ENCODE data around the gene PLEKHA1. TPM values are rescaled to one million over a fixed set of nuclear protein-coding genes. Genes with fewer than 3 reads are reported as not detected.

Gene PLEKHA1
- polyA plus RNA-seq, 1 of the 3 experiments (the other 2 are of a cell fraction), result 8.4 TPM

- no peak for TF ChIP-seq RCOR1 (IDR thresholded peaks at IDR 0.05; ENCODE audit: low read length)
- TF ChIP-seq FOXJ3 (CRISPR knock-in tag; IDR thresholded peaks at IDR 0.05), result no peak
- no peak for TF ChIP-seq EZH2phosphoT487 (IDR thresholded peaks at IDR 0.05; ENCODE audit: borderline replicate concordance, low read depth)
- no peak for TF ChIP-seq NFIC (IDR thresholded peaks at IDR 0.05; ENCODE audit: borderline replicate concordance)
Observed at GRCh38 chr10:122352817-122353525, 21.5 kb upstream of the PLEKHA1 start (continued).

GRCh38 chr10:122354383-122354782, 20.1 kb upstream of the PLEKHA1 start:
- Histone ChIP-seq H2AFZ (ENCODE audit: low read depth) (no peak overlapping the region), H3F3A (replicated peaks; ENCODE audit: insufficient read depth) (no peaks in the 10 kb centered on the region), H3K27ac (ENCODE audit: low read depth in 2 of 2, low read length in 1 of 2) (no peak overlapping the region), H3K79me2 (ENCODE audit: insufficient read depth) (no peaks in the 10 kb centered on the region), H3K4me1 (ENCODE audit: control insufficient read depth in 1 of 2, insufficient read depth in 2 of 2, low read depth in 1 of 2, low read length in 1 of 2) (no peaks in the 10 kb centered on the region; a peak in 1 of 4 replicates), H3K4me3 (ENCODE audit: low read depth in 2 of 2, low read length in 1 of 2) (no peak overlapping the region), H3K27me3 (ENCODE audit: insufficient read depth) (no peaks in the 10 kb centered on the region), H3K4me2 (no peak overlapping the region), H3K36me3 (replicated peaks in 1 of 2; ENCODE audit: control insufficient read depth in 1 of 2, insufficient read depth in 2 of 2, low read length in 1 of 2) (no peaks in the 10 kb centered on the region), H3K9ac (no peak overlapping the region), H4K20me1 (ENCODE audit: insufficient read depth) (no peaks in the 10 kb centered on the region), H3K9me3 (no peaks in the 10 kb centered on the region), H3K9me2 (no peaks in the 10 kb centered on the region)
- WGBS (ENCODE audit: low lambda C conversion rate), result 56% methylated on average over 2 of the region's 2 CpGs
- CTCF ChIA-PET, result interaction anchor here (1.5 to 2.9 kb wide), 2 partner anchors 11 to 65 kb away, joined by 3 to 12 read pairs; no protein-coding TSS in a partner anchor
- no peak for TF ChIP-seq MEF2A (IDR thresholded peaks at IDR 0.05; ENCODE audit: borderline replicate concordance, low read depth)
- TF ChIP-seq PBX3 (IDR thresholded peaks at IDR 0.05), result no peak
- no peak for TF ChIP-seq CTCF (IDR thresholded peaks at IDR 0.05)
- no peak for TF ChIP-seq GATA2 (CRISPR knock-in tag; IDR thresholded peaks at IDR 0.05)
- no peak for TF ChIP-seq CHD2 (IDR thresholded peaks at IDR 0.05; ENCODE audit: low read length, partially characterized antibody)
- TF ChIP-seq TEAD4 (IDR thresholded peaks at IDR 0.05; ENCODE audit: borderline replicate concordance, insufficient read depth), result no peak
- TF ChIP-seq SMC3 (IDR thresholded peaks at IDR 0.05; ENCODE audit: low read depth, low read length), result no peak
- no peak for TF ChIP-seq NFIC (IDR thresholded peaks at IDR 0.05; ENCODE audit: borderline replicate concordance)
- TF ChIP-seq TCF12 (IDR thresholded peaks at IDR 0.05), result no peak
- no peak for TF ChIP-seq RCOR1 (IDR thresholded peaks at IDR 0.05; ENCODE audit: low read length)
- TF ChIP-seq EP300 (IDR thresholded peaks at IDR 0.05; ENCODE audit: borderline replicate concordance in 1 of 2, low read depth in 1 of 2, low read length in 1 of 2), result no peak
- TF ChIP-seq ELF1 (IDR thresholded peaks at IDR 0.05), result no peak
- TF ChIP-seq NRF1 (IDR thresholded peaks at IDR 0.05; ENCODE audit: low read depth, low read length), result no peak
- no peak for TF ChIP-seq MAX (IDR thresholded peaks at IDR 0.05; ENCODE audit: low read depth)
- no peak for TF ChIP-seq GABPA (IDR thresholded peaks at IDR 0.05; ENCODE audit: low read depth)
- POLR2A ChIA-PET, result no interaction called here
- no peak for DNase-seq
